Astrocyte of the cerebellum (primary cell): ENCODE data around the gene CDC42BPB.

Source experiments
- DNase-seq: peaks from one replicate; pipeline ENCODE4 v3.0.0-alpha.2; 2011; ENCODE audit warnings: low read depth
- H3K4me3 ChIP-seq: 2 replicates; pipeline ENCODE4 v1.5.1; 2011; ENCODE audit warnings: mild to moderate bottlenecking, low read depth, low read length, moderate library complexity
- in situ Hi-C: cut with HindIII; loops from 2 replicates; pipeline ENCODE4 v1.10.0; 2017; ENCODE audit warnings: low sequenced_read_pairs
- TF ChIP-seq, protein P1 (sequence below): IDR thresholded peaks from 2 replicates; pipeline ENCODE4 v1.5.1; 2012; ENCODE audit warnings: low read length, low read depth, moderate library complexity, mild to moderate bottlenecking; ENCODE audit errors: missing control alignments

CDC42BPB gene, protein sequence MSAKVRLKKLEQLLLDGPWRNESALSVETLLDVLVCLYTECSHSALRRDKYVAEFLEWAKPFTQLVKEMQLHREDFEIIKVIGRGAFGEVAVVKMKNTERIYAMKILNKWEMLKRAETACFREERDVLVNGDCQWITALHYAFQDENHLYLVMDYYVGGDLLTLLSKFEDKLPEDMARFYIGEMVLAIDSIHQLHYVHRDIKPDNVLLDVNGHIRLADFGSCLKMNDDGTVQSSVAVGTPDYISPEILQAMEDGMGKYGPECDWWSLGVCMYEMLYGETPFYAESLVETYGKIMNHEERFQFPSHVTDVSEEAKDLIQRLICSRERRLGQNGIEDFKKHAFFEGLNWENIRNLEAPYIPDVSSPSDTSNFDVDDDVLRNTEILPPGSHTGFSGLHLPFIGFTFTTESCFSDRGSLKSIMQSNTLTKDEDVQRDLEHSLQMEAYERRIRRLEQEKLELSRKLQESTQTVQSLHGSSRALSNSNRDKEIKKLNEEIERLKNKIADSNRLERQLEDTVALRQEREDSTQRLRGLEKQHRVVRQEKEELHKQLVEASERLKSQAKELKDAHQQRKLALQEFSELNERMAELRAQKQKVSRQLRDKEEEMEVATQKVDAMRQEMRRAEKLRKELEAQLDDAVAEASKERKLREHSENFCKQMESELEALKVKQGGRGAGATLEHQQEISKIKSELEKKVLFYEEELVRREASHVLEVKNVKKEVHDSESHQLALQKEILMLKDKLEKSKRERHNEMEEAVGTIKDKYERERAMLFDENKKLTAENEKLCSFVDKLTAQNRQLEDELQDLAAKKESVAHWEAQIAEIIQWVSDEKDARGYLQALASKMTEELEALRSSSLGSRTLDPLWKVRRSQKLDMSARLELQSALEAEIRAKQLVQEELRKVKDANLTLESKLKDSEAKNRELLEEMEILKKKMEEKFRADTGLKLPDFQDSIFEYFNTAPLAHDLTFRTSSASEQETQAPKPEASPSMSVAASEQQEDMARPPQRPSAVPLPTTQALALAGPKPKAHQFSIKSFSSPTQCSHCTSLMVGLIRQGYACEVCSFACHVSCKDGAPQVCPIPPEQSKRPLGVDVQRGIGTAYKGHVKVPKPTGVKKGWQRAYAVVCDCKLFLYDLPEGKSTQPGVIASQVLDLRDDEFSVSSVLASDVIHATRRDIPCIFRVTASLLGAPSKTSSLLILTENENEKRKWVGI (N-terminal part only)

DNA sequence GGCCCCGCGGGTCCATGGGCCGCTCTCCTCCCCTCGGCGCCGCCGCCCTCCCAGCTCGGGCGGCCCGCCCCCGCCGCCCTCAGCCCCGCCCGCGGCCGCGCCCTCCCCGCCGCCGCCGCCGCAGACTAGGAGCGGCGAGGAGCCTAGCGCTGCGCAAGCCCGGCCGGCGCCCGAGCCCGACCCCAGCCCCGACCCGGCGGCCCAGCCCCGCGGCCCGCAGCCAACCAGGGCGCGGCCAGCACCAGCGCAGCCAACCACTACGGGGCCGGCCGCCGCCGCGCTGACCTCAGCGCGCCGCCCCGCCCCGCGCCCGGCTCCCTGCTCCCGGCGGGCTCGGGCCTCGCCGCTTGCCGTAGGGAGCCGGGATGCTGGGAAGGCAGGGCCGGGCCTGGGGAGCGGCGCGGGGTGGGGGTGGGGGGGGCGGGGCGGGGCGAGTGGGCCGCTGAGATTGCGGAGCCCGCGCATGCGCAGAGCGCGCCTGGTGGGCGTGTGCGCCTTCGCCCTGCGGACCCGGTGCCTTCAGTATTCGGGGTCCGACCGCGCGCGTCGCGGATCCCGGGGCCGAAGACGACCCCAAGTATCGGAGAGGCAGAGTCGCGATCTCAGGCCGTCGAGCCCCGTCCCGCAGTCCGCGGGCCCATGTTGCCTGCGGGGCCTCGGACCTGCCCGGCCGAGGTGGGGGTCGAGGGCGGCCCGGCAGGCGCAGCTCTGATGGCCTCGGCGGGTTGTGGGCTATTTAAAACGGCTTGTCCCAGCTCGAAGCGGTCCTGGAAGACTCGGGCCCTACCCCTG, at the start of gene CDC42BPB:
Gene CDC42BPB (minus strand): TSS at position 178 of the 792 bp plus-strand sequence. CDS start 376 bp downstream, outside the sequence.
- DNase-seq = peak; percentile 69

DNA sequence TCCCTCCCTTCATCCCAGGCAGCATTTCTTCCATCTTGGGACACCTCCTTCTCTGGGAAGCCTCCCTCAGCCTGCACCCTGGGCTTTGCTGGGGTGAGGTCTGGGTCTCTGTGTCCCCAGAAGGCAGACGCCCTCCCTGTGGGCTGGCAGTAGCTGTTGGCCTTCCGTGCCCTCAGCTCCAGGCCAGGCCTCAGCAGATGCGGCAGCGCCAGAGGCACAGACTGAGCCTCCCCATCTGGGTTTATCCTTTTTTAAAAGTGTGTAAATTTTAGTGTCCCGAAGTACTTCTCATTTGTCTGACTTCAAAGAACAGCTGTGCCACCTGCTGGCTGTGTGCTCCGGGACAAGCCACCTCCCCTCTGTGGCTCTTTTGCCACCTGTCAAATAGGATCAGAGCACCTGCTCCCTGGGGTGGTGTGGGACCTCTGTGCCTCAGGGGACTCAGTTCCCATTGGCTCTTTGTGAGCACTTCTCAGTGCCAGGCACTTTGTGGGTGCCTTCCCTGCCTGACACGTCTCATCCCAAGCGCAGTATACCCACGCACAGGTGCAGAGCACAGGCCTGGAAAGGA, 48.3 kb upstream of the CDC42BPB start:
- in situ Hi-C loops = no loop called here
- no peak for DNase-seq
- TF ChIP-seq, protein P1, sequence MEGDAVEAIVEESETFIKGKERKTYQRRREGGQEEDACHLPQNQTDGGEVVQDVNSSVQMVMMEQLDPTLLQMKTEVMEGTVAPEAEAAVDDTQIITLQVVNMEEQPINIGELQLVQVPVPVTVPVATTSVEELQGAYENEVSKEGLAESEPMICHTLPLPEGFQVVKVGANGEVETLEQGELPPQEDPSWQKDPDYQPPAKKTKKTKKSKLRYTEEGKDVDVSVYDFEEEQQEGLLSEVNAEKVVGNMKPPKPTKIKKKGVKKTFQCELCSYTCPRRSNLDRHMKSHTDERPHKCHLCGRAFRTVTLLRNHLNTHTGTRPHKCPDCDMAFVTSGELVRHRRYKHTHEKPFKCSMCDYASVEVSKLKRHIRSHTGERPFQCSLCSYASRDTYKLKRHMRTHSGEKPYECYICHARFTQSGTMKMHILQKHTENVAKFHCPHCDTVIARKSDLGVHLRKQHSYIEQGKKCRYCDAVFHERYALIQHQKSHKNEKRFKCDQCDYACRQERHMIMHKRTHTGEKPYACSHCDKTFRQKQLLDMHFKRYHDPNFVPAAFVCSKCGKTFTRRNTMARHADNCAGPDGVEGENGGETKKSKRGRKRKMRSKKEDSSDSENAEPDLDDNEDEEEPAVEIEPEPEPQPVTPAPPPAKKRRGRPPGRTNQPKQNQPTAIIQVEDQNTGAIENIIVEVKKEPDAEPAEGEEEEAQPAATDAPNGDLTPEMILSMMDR = no peak
- H3K4me3 ChIP-seq = no peak overlapping the region

More for the DNA sequence above, at the start of gene CDC42BPB:
- TF ChIP-seq, protein P1 = no peak
- H3K4me3 ChIP-seq = peak within 1 kb of the TSS; percentile 85
- in situ Hi-C loops = no loop called here

DNA sequence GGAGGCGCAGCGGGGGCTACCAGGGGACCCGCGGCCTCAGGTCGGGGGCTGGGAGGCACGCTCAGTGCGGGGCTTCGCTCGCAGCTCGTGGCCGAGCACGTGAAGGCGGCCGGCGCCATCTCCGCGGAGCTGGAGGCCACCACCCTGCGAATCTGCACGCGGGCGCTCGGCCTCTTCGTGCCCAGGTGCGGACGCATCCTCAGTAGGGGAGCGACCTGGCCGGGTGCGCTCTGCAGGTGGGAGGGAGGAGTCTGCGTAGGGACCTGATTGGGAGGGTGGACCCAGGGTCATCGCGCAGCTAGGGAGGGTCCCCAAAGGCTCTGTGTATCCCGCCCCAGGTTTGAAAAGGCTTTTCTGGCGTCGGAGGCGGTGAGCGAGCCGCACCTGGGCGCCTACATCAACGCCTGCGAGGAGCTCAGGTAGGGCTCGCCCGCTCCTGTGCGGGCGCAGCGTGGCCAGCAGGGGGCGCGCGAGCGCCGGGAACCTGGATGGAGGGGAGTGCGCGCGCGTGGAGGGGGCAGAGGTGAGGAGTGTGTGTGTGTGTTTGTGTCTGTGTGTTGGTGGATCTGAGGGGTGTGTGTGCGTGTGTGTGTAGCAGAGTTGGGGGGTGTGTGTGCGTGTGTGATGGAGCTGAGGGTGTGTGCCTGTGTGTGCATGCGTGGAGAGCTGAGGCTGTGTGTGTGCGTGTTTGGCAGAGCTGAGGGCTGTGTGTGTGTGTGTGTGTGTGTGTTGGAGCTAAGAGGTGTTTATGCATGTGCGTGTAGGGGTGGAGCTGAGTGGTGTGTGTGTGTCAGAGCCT, 47.5 kb upstream of the CDC42BPB start:
- DNase-seq = no peak
- H3K4me3 ChIP-seq = no peak overlapping the region
- in situ Hi-C loops = no loop called here
- TF ChIP-seq, protein P1 = peak; percentile 96

DNA sequence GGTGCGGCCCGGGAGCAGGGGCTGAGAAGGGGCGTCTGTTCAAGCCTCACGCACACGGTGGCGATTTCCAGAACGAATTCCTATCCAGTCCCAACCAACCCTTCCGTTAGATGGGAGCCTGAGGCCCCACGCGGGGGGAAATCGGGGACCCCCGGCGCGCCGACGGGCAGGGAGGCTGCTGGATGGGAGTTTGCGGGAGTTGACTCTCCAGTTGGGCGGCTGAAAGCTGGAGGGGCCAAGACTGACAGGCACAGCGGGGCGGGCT, 47.0 kb upstream of the CDC42BPB start:
- DNase-seq = no peak
- H3K4me3 ChIP-seq = no peak overlapping the region
- TF ChIP-seq, protein P1 = no peak
- in situ Hi-C loops = no loop called here

DNA sequence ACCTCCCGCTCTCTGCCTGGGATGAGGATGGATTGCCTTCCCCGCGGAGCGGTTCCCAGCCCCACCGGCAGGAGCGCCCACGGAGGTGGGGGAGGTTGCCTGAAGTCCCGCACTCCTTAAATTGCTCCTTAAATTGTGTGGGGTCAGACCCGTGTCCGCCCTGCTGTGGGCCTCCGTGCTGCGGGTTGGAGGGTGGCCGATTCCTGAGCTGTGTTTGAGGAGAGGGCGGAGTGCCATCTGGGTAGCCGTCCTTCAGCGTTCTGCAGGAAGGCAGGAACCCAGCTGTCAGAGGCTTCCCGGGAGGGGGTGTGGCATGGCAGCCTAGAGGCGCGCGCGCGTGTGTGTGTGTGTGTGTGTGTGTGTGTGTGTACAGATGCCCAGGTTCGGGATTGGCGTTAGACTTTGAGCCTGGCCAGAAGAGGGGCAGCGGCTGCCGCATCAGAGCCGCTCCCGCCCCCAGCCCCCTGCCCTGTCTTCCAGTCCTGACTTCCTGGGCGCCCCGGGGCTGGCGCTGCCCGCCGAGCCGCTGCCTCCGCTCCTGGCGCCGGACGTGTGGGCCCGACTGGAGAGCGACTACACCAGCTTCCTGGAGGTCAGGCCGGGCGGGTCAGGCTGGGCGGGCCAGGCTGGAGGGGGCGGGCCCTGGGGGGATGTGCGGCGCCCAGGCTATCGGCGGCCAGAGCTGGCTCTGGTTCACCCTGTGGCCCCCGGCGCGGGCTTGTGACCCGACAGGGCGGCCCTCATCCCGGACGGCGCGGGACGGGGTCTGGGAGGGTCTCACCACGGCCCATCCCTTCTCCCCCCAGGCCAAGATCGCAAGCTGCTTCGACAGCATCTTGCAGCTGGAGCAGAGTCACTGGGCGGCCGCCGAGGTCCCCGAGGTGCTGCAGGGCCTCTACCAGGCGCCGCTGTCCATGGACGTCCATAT, 46.4 kb upstream of the CDC42BPB start:
- no peak for DNase-seq
- H3K4me3 ChIP-seq = no peak overlapping the region
- TF ChIP-seq, protein P1 = peak; percentile 30
- in situ Hi-C loops = no loop called here
